Subcutaneous adipose tissue (tissue), 4 donors: ENCODE results near the gene FAM228B. TPM values are rescaled to one million over a fixed set of nuclear protein-coding genes. Genes with fewer than 3 reads are reported as not detected.

ENCODE experiments used
- CTCF ChIP-seq: fragments of 450-650 bp; IDR thresholded peaks from one replicate; pipeline ENCODE4 v1.5.1; 2016; ENCODE audit warnings: low read depth, mild to moderate bottlenecking, control low read depth, antibody characterized with exemption, moderate library complexity
- total RNA-seq, 4 donors: library from RNA; depleted of rRNA; stranded (reverse); fragments of >200 nt; gene quantifications; one replicate each; pipeline ENCODE4 v1.1.0, GENCODE V29; 2016

The FAM228B gene
- total RNA-seq, 4 donors from 2014 or later = 27.1 to 43.0 (median 37.1) TPM

- TF ChIP-seq CTCF = no peak
These were observed 83.4 kb downstream of the FAM228B start for GRCh38 chr2:24206714-24207113.

- no peak for TF ChIP-seq CTCF
These were observed 84.1 kb downstream of the FAM228B start for GRCh38 chr2:24207359-24207758.

GRCh38 chr2:24208490-24208889 lies 85.2 kb downstream of the FAM228B start:
- no peak for TF ChIP-seq CTCF

GRCh38 chr2:24209389-24210105 lies 86.3 kb downstream of the FAM228B start:
- no peak for TF ChIP-seq CTCF

GRCh38 chr2:24210106-24210455 lies 86.8 kb downstream of the FAM228B start:
- TF ChIP-seq CTCF = no peak

GRCh38 chr2:24210723-24211122 lies 87.5 kb downstream of the FAM228B start:
- no peak for TF ChIP-seq CTCF

- no peak for TF ChIP-seq CTCF
These were observed 88.1 kb downstream of the FAM228B start for GRCh38 chr2:24211408-24211807.
